Fibroblast of skin of left biceps (primary cell): ENCODE data around the gene LRRN3.
"Not testable (repeated sequence)": the region's sequence is repeated elsewhere in the genome, so short reads cannot be mapped to it uniquely, and the experiment has no call there.

ENCODE experiments used
- DNase-seq, 2 experiments: peaks; one replicate each; pipeline ENCODE4 v3.0.0-alpha.2; 2013; ENCODE audit warnings: low read depth in 2 of 2

The LRRN3 gene

DNA sequence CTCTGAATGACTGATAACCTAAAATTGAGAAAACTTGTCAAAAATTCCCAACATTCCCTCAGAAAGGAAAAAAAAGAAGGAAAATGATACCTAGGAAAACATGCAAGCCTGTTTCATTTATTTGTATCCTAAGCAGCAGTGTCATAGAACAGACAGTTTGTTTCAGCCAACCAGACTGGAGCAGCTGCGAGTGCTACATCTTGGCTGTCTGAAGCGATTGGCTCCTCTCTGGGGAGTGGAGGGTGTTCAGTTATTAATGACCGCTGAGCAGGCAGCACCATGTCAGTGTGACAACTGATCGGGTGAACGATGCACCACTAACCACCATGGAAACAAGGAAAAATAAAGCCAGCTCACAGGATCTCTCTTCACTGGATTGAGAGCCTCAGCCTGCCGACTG is at the start of gene LRRN3:
Gene LRRN3, plus strand, starts transcription at position 282 of the 400 bp plus-strand sequence. CDS start 31,646 bp downstream, outside the sequence.
- DNase-seq, result no peak

DNA sequence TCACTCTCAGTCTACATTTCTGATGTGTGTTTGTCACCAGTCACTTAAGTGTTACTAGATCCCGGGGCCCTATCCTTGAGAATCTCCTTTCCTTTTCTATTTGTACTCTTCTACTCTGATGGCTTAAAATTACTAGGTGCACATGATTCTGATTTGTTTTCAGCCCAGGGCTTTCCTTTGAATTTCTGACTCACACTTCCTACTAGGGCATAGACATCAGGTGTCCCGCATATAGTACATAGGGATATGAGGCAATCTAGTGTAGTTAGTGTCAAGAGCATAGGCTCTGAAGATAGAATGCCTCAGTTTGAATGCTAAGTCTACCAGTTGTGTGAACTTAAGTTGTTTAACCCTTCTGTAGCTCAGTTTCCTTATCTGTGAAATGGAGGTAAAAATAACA is 49.4 kb upstream of the LRRN3 start:
- no peak for DNase-seq

DNA sequence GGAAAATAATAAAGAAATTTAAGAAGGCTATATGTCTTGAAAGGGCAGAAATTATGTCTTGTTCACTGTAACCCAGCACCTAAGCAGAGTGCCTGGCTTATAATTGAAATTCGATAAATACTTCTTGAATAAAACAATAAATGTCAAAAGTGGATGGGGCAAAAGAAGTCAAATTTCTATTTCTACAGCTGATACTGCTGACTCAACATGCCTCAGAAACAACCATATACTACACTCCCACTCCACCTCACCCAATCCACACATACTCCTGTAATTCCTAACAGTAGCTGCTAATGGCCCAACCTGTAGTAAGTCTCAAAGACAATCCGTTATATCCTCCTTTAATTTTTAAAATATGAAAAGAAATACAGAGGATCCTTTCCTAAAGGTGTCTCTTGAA is 48.1 kb upstream of the LRRN3 start:
- DNase-seq, result no peak

DNA sequence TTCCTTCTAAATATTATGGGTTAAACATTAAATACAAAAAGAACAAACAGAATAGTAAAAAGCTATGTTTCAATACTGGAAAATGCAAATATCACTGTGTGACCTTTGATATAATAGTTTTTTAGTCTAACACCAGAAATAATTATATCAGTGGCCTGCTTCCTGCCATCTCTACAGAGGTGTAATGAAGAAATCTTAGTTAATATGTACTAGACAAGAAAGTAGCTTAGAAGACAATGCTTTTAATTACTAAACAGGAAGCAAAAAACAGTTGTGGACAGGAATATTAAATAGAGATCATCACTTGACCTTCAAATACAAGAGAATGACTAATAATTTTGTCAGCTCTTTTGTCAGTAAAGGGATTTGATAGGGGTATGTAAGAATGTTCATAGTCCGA is 47.4 kb upstream of the LRRN3 start:
- no peak for DNase-seq

DNA sequence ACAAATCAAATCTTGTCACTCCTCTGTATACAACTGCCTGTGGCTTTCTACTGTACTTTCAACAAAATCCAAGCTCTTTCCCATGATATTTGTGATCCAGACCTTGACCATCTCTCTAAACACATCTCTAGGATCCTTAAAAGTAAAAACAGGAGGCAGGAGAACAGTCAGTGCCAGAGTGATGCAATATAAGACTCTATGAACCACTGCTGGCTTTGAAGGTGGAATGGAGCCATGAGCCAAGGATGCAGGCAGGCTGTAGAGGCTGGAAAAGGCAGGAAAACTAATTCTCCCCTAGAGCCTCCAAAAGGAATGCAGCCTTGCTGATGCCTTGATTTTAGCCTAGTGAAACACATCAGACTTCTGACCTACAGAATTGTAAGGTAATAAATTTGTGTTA is 45.5 kb upstream of the LRRN3 start:
- DNase-seq, result no peak

DNA sequence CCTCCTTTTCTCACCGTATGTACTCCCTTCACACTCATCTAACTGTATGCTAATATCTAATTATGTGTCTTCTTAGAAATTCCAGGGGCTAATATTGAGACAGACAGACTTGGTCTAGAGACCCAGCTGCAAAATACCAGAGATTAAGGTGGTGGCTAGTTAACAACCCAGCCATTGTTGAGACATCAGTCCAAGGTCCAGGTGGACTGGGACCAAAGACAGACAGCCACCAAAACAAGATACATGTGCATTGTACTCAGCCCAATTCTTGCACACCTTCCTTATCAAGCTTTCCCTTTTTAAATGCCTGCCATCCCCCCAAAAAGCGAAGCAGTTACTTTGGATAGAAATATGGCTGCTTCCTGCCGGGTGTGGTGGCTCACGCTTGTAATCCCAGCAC is 43.3 kb upstream of the LRRN3 start:
- no peak for DNase-seq

DNA sequence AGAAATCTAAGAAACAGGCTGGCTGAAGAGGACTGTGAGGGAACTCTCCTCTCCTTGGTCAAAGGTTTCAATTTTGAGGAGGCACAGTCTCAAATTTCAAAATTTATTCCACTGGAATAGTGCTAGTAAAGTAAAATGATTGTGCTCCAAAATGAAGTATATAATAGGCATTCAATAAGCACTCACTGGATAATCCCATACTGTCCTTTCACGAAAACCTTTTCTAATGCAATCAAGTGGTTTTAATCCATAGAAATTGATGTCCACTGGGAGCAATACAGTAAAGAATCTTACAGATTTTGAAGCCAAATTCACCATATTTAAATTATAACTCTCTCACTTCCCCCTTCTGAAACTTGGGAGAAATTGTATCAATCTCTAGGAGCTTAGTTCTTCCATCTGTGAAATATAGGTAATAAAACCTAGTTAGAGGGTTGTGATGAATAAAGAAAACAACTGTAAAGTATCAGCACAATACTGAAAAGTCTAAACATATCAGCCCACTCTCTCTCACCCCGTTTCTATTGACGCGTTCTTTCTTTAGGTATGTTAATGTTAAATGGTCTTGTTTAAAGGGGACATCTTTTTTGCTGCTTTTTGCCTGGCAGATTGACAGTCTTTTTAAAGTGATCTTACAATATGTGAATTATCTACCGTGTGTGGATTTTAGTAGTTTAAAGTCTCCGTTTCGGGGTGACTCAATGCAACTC is 40.8 kb upstream of the LRRN3 start:
- no peak for DNase-seq

DNA sequence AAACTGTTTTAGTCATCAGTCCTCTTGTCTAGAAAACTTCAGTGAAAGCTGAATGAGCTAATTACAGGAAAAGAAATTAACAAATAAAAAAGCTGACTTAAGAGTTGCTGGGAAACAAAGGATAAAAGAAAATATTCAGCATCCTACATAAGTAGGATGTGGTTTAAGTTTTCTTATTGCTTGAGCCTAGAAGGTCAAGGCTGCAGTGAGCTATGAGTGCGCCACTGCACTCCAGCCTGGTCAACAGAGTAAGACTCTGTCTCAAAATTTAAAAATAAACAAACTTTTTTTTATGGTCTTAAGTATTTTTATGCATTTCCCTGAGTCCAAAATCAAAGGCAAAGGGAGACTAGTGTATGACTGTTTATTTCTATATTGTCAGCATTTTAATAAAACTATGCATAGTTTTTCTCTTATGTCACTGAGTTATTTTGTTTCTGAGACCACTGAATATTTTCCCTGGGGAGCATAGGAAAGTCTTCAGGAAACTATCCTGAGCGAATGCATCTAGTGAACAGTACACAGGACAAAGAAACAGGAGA is 40.0 kb upstream of the LRRN3 start:
- DNase-seq, result no peak

DNA sequence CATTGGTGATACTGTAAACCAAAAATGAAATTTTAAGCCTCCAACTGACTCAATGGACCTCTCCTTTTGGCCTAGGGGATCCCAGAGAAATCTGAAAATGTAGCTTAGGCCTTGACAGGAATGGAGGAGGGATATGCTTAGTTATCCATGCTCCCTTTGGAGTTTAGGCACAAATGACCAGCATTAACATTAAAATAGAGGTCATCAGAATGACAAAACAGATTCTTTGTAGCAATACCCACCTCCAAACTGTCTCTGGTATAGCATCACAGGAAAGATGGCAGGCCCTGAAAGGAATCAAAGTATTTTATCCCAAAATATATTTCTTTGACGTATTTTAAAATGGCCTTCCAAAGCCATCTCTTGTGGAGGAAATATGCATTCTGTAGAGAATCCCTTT is 39.1 kb upstream of the LRRN3 start:
- no peak for DNase-seq

DNA sequence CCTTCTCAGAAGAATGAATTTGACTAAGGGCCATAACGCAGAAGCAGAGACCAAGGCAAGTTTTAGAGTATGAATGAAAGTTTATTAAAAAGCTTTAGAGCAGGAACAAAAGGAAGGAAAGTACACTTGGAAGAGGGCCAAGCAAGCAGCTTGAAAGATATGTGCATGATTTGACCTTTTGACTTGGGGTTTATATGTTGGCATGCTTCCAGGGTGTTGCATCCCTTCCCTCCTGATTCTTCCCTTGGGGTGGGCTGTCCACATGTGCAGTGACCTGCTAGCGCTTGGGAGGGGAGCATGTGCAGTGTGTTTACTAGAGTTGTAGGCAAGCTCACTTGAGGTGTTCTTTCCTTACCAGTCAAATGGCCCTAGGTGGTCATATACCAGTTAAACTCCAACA is 37.9 kb upstream of the LRRN3 start:
- DNase-seq, result no peak

DNA sequence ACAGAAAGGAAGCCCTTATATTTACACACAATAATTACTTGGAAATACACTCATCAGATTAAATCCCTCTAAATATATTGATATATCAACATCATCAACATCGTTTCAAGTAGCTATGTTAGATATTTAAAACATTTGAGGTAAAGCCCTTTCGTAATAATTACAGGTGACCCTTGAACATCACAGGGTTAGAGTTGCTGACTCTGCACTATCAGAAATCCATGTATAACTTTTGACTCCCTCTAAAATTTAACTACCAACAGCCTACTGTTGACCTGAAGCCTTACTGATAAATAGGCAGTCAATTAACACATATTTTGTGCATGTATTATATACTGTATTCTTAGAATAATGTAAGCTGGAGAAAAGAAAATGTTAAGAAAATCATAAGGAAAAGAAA is 34.6 kb upstream of the LRRN3 start:
- no peak for DNase-seq

DNA sequence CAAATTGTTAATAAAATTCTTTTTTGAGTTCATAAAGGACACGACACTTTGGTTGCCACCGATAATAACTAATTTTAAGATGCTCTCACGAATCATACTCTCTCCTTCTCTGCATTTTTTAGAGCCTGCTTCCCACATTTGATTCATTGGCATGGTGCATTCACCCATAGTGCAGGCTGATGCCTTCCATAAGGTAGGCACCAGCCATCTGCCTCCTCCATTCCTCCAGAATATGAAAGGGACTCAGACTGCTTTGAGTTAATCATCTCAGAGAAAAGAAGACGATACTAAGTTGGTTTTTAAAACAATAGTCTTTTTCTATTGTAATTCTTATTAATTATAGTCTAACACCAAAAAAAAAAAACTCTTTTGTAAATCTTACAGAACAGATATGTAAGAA is 33.9 kb upstream of the LRRN3 start:
- DNase-seq, result no peak

DNA sequence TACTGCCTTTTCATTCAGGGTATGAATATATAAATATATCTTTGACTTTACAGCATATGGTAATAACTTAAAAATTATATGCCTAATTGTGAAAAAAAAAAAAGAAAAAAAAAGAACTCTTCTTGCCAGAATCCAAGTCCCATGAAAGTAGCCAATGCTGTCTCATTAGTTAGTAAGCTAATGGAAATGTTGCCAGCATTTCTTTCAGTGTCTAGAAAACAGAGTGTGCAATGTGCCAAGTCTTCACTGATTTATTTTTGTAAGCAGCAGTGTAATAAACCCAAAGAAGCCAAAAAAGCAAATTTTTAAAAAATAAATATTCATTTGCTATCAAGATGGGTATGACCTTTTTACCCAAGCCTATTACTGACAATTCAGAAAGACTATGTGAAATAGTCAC is 31.1 kb upstream of the LRRN3 start:
- DNase-seq, result no peak

DNA sequence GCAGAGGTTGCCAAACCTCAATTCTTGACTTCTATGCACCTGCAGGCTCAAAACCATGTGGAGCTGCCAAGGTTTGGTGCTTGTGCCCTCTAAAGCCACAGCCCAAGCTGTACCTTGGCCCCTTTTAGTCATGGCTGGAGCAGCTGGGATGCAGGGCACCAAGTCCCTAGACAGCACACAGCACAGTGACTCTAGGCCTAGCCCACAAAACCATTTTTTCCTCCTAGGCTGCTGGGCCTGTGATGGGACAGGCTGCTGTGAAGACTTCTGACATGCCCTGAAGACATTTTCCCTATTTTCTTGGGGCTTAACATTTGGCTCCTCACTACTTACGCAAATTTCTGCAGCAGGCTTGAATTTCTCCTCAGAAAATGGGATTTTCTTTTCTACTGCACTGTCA is 27.8 kb upstream of the LRRN3 start:
- DNase-seq, result no peak

DNA sequence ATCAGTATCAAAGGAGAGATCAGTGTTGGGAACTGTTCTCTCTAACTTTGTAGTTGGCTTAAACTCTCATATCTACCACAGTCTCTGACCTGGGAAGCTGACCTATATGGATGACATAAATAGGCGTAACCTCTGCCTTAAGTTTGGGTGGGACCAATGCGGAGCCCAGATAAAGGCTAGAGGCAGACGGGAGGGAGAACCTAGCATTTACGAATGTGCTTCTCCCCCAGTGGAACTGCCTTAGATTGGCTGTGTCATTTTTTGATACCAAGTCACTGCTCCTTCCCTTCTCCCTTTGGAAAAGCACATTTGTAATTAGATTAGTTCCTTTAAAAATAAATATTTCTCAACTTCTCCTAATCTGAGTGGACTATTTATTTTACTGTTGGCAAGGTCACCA is 23.7 kb upstream of the LRRN3 start:
- DNase-seq, result no peak

DNA sequence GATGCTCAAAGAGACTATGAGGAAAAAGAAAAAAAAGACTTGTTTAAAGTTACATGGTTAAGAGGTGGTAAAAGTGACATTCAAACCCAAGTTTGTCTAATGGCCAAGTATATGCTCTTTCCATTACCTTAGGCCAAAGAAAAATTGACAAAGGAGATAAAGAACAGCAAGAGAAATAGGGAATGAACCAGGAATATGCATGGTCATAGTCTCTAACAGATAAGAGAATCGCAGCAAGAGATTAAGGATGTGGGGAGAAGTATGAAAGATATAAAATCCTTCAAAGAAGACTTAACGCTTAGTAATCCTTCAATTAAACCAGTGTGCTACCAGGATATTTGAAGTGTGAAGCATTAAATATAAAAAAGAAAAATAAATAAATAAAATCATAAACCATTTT is 23.2 kb upstream of the LRRN3 start:
- DNase-seq, result no peak

DNA sequence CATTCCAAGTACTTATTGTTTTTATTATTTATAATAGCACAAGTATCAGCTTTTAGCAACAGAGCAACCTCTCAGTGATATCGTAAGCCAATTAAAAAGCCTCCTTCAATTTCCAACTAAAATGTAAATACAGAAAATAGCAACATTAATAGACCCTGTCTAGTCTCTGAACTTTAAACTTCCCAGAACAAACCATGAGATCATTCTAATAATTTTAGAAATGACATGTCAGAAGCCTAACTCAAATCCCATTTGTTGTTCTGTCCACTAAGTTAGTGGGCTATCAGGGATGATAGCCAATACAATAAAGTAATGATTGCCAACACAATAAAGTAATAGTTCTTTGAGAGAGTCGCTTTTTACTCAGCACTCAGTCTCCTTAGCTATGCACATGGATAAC is 22.3 kb upstream of the LRRN3 start:
- DNase-seq, result no peak

DNA sequence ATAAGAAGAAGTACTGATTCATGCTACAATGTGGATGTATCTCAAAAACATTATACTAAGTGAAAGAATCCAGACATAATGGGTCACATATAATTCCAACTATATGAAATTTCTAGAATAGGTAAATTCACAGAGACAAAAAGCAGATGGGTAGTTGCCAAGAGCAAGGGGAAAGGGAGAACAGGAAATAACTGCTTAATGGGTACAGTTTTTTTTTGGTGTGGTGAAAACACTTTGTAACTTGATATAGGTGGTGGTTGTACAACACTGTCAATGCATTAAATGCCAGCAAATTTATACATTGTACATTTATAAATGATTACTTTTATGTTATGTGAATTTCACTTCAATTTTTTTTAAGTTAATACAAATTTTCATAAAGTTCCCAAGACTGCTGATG is 19.4 kb upstream of the LRRN3 start:
- DNase-seq, result no peak

DNA sequence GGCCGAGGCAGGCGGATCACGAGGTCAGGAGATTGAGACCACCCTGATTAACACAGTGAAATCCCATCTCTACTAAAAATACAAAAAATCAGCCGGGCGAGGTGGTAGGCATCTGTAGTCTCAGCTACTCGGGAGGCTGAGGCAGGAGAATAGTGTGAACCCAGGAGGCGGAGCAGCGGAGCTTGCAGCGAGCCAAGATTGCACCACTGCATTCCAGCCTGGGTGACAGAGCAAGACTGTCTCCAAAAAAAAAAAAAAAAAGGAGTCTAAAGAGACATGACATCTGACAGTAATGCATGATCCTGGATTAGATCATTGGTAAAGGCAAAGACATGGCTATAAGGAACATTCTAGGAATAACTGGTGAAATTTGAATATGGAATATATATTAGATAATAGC is 18.3 kb upstream of the LRRN3 start:
- not testable (repeated sequence) for DNase-seq

DNA sequence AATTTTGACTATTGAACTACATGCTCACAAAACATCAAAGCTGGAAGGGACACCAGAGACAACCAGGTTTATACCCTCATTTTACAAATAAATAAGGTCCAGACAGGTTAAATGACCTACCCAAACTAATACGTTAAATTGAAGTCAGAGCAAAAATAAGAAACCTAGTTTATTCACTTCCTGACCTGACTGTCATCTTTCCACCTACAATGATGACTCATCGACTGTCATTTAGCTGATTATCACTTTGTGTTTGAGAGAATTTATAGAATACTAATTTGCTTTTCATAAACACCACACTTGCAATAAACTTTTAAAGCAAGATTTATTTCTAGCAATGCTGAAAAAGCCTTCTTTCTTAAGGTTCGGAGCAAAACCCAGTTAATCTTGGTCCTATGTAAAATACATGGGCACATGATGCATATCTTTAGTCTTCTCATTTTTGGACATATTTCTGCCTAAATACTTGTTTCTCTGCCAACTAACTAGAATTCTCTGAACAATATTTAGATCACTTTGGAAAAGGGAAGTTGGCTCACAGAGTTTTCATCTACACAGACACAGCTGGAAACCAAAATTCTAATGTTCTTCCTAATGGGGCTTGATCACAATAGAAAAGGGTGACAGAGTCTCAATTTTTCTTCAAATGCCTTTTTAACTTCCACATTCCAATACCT is 16.7 kb upstream of the LRRN3 start:
- DNase-seq, result no peak

DNA sequence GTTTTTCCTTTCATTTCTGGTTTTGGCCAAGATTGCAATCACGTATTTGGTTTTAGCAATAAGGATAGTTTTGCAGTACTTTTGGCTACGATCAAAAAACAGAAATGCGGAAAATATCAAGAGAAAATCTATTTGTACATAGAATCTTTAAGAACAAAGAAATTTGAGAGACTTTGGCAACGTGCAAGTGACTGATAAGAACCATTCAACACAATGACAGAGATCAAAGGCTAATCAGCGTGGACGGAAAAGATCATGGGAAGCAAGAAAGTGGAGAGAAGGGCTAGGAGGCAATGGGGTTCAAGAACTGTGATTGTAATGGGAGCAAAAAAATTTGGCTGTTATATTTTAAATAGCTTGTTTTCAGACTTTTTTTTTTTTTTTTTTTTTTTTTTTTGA is 16.2 kb upstream of the LRRN3 start:
- DNase-seq, result no peak

DNA sequence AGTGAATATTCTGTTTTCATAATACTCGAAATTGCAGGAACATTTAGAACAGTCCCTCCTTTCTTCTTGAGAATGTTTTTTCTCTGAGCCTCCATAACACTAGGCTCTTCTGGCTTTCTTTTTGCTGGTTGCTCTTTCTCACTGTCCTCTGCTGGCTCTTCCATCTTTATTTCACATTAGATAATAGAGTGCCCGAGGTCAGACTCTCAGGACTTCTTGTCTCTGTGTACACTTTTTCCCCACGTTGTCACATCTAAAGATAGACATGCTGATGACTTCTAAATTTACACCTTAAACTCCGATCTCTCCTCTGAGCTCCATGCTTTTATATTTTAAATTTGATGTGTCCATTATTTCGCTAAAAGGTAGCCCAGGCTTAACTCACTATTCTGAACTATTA is 15.4 kb upstream of the LRRN3 start:
- DNase-seq, result no peak

DNA sequence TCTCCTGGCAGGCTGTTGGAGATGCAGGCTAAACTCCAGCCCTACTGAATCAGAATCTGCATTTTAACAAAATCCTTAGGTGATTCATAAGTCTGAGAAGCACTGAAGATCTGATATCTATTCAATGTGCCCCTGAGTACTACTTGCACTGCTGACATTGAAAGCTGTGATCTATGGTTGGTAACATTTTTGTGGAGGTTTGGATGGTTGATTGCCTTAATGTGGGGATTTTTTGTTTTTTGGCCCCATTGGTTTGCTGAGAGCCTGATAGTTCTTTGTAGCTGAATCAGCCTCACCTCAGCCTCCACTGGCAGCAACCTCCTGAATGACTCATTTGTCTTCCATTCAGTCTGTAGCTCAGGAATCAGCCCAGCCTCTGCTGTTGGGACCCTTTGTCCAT is 14.7 kb upstream of the LRRN3 start:
- peak in 1 of 2 experiments; percentile 27 for DNase-seq

DNA sequence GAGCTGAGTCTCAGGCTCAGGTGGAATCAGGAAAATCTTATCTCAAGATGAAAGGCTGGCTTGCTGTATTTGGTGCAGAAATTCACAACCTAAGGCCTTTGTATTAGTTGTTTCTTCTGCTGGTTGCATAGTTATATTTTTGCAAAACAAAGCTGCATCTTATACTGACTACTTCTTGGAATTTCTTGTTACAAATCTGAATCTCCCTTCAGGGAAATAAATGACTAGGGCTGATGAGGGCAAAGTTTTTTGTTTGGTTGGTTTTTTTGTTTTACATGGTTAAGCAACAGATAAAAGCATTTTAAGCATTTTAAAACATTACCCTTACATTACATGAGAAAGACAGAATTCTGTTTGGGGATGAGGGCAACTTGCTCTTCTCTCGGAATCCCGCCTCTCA is 13.9 kb upstream of the LRRN3 start:
- no peak for DNase-seq
